OCI-LY1 (cell line): ENCODE measurements around the gene BACE2.

Experiments
- EZH2 ChIP-seq: fragments of 200-600 bp; sonication (generic), shearing (Covaris generic); IDR thresholded peaks from 2 replicates; pipeline ENCODE4 v1.8.0; 2017; ENCODE audit warnings: borderline replicate concordance, mixed run types, mild to moderate bottlenecking, antibody characterized with exemption, low read length, moderate library complexity, mixed read lengths
- TF ChIP-seq, protein P1 (sequence below): fragments of 200-600 bp; sonication (generic), shearing (Covaris generic); IDR thresholded peaks from 2 replicates; pipeline ENCODE4 v1.5.1; 2017; ENCODE audit warnings: mild to moderate bottlenecking, antibody characterized with exemption, low read length, moderate library complexity, mixed read lengths

DNA sequence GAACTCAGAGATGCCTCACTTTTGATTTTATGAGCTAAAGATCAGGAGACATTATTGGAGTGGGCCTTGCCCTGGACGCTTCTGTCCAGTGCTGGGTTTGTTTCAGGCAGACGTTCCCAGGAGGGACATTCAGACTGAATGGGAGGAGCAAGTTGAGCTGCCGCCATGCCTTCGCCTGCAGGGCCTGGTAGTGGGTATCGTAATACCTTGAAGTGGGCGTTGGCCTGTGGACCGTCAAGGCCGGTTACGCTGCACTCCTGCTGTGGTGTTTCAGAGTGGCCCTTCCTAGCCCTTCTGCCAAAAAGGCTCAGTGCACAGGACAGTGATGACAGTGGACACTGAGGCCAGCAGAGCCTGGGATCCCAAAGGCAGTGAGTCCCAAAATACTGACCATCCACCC, 150.3 kb downstream of the BACE2 start:
- TF ChIP-seq EZH2 = no peak
- TF ChIP-seq, protein P1, sequence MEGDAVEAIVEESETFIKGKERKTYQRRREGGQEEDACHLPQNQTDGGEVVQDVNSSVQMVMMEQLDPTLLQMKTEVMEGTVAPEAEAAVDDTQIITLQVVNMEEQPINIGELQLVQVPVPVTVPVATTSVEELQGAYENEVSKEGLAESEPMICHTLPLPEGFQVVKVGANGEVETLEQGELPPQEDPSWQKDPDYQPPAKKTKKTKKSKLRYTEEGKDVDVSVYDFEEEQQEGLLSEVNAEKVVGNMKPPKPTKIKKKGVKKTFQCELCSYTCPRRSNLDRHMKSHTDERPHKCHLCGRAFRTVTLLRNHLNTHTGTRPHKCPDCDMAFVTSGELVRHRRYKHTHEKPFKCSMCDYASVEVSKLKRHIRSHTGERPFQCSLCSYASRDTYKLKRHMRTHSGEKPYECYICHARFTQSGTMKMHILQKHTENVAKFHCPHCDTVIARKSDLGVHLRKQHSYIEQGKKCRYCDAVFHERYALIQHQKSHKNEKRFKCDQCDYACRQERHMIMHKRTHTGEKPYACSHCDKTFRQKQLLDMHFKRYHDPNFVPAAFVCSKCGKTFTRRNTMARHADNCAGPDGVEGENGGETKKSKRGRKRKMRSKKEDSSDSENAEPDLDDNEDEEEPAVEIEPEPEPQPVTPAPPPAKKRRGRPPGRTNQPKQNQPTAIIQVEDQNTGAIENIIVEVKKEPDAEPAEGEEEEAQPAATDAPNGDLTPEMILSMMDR = no peak
